Neural cell (in vitro differentiated cells): Measurements from ENCODE around the gene GRAMD1C. TPM values are rescaled to one million over a fixed set of nuclear protein-coding genes. Genes with fewer than 3 reads are reported as not detected.

Experiments
- H2AFZ ChIP-seq: fragments of 200-600, 300-800 bp; sonication (generic), shearing (Covaris generic); 2 replicates; pipeline ENCODE4 v1.6.0; 2014; ENCODE audit warnings: low read depth, mild to moderate bottlenecking, antibody characterized with exemption, low read length, moderate library complexity
- H3F3A ChIP-seq: fragments of 200-600 bp; shearing (Covaris generic); 2 replicates; pipeline ENCODE4 v1.6.1; 2016; ENCODE audit warnings: mild to moderate bottlenecking, moderate library complexity, mixed read lengths, antibody characterized with exemption, low read length; ENCODE audit not compliant: insufficient read depth, poor library complexity, severe bottlenecking
- H3K27ac ChIP-seq: fragments of 200-600, 300-800 bp; sonication (generic), shearing (Covaris generic); 2 replicates; pipeline ENCODE4 v1.5.1; 2014; ENCODE audit warnings: mild to moderate bottlenecking, low read length, moderate library complexity
- H3K27me3 ChIP-seq: fragments of 300-800, 200-600 bp; sonication (generic), shearing (Covaris generic); 2 replicates; pipeline ENCODE4 v1.6.0; 2014; ENCODE audit warnings: mild to moderate bottlenecking, low read depth, low read length, moderate library complexity; ENCODE audit not compliant: insufficient read depth
- H3K36me3 ChIP-seq: fragments of 300-800, 200-600 bp; sonication (generic), shearing (Covaris generic); 2 replicates; pipeline ENCODE4 v1.5.1; 2014; ENCODE audit warnings: mild to moderate bottlenecking, antibody characterized with exemption, low read length, moderate library complexity; ENCODE audit not compliant: insufficient read depth
- H3K4me2 ChIP-seq: fragments of 300-800, 200-600 bp; sonication (generic), shearing (Covaris generic); 2 replicates; pipeline ENCODE4 v1.6.0; 2014; ENCODE audit warnings: mild to moderate bottlenecking, low read length
- H3K4me3 ChIP-seq: fragments of 300-800, 200-600 bp; sonication (generic), shearing (Covaris generic); 2 replicates; pipeline ENCODE4 v1.5.1; 2014; ENCODE audit warnings: mild to moderate bottlenecking, low read length, moderate library complexity
- H3K79me2 ChIP-seq: fragments of 200-600 bp; shearing (Covaris generic); replicated peaks from 2 replicates; pipeline ENCODE4 v1.6.0; 2014; ENCODE audit warnings: mild to moderate bottlenecking, low read length, moderate library complexity; ENCODE audit not compliant: insufficient read depth
- H3K9ac ChIP-seq: fragments of 300-800, 200-600 bp; sonication (generic), shearing (Covaris generic); 2 replicates; pipeline ENCODE4 v1.6.1; 2016; ENCODE audit warnings: mild to moderate bottlenecking, low read length, mixed read lengths
- H3K9me2 ChIP-seq: fragments of 200-600 bp; shearing (Covaris generic); 2 replicates; pipeline ENCODE4 v1.6.1; 2016; ENCODE audit warnings: mild to moderate bottlenecking, low read length, mixed read lengths; ENCODE audit not compliant: insufficient read depth
- H3K9me3 ChIP-seq: fragments of 200-600, 300-800 bp; sonication (generic), shearing (Covaris generic); 2 replicates; pipeline ENCODE4 v1.6.1; 2016; ENCODE audit warnings: mild to moderate bottlenecking, mixed run types, low read length, moderate library complexity, mixed read lengths
- H4K20me1 ChIP-seq: fragments of 200-600 bp; shearing (Covaris generic); 2 replicates; pipeline ENCODE4 v1.6.1; 2016; ENCODE audit warnings: mild to moderate bottlenecking, mixed run types; ENCODE audit not compliant: insufficient read depth
- CTCF ChIP-seq: fragments of 450-650 bp; IDR thresholded peaks from 2 replicates; pipeline ENCODE4 v1.5.1; 2014; ENCODE audit warnings: antibody characterized with exemption, mild to moderate bottlenecking, moderate library complexity; ENCODE audit not compliant: poor library complexity, severe bottlenecking
- EP300 ChIP-seq: fragments of 450-650 bp; conservative IDR thresholded peaks from 2 replicates; pipeline ENCODE4 v1.6.1; 2014; ENCODE audit warnings: antibody characterized with exemption, mild to moderate bottlenecking, moderate library complexity; ENCODE audit not compliant: poor library complexity, severe bottlenecking
- EZH2 ChIP-seq: fragments of 200-600, 300-800 bp; shearing (Covaris generic), sonication (generic); IDR thresholded peaks from 2 replicates; pipeline ENCODE4 v1.6.1; 2014; ENCODE audit warnings: antibody characterized with exemption, low read length, borderline replicate concordance, mild to moderate bottlenecking; ENCODE audit not compliant: insufficient read depth, poor library complexity, severe bottlenecking
- MXI1 ChIP-seq: fragments of 450-650 bp; conservative IDR thresholded peaks from 2 replicates; pipeline ENCODE4 v1.6.1; 2014; ENCODE audit warnings: antibody characterized with exemption, mild to moderate bottlenecking; ENCODE audit not compliant: poor library complexity, severe bottlenecking
- POLR2AphosphoS5 ChIP-seq: IDR thresholded peaks from 2 replicates; pipeline ENCODE4 v1.6.1; 2012
- RAD21 ChIP-seq: fragments of 450-650 bp; conservative IDR thresholded peaks from 2 replicates; pipeline ENCODE4 v1.6.1; 2014; ENCODE audit warnings: antibody characterized with exemption, mild to moderate bottlenecking, moderate library complexity
- SMC3 ChIP-seq: fragments of 450-650 bp; conservative IDR thresholded peaks from 2 replicates; pipeline ENCODE4 v1.6.1; 2014; ENCODE audit warnings: antibody characterized with exemption, mild to moderate bottlenecking, moderate library complexity; ENCODE audit not compliant: poor library complexity
- TAF1 ChIP-seq: IDR thresholded peaks from 2 replicates; pipeline ENCODE4 v1.6.1; 2012; ENCODE audit warnings: low read depth
- polyA plus RNA-seq: library from polyadenylated mRNA; depleted of rRNA; stranded (reverse); fragments of >200 nt; gene quantifications from 2 replicates; pipeline ENCODE4 v1.2.3, GENCODE V29; 2014
- TF ChIP-seq, protein P1 (sequence below): IDR thresholded peaks from 2 replicates; pipeline ENCODE4 v1.6.1; 2012; ENCODE audit warnings: borderline replicate concordance

Gene GRAMD1C
- polyA plus RNA-seq, 1 donor from 2014 or later: 31.0 TPM

- Histone ChIP-seq H3K36me3 (peaks cover 4% of the 10 kb centered on the region), H3K9me2 (no peaks in the 10 kb centered on the region), H4K20me1 (no peaks in the 10 kb centered on the region), H3K27ac (no peak overlapping the region), H3K9me3 (no peaks in the 10 kb centered on the region), H3K4me2 (no peak overlapping the region), H3K4me3 (no peak overlapping the region), H2AFZ (no peak overlapping the region), H3K79me2 (no peaks in the 10 kb centered on the region), H3K9ac (no peak overlapping the region), H3F3A (no peaks in the 10 kb centered on the region), H3K27me3 (no peaks in the 10 kb centered on the region)
- no peak for TF ChIP-seq MXI1
- TF ChIP-seq SMC3: no peak
- TF ChIP-seq CTCF: no peak
- no peak for TF ChIP-seq EZH2
- no peak for TF ChIP-seq RAD21
- TF ChIP-seq TAF1: no peak
- TF ChIP-seq POLR2AphosphoS5: no peak
- no peak for TF ChIP-seq EP300
- TF ChIP-seq, protein P1, sequence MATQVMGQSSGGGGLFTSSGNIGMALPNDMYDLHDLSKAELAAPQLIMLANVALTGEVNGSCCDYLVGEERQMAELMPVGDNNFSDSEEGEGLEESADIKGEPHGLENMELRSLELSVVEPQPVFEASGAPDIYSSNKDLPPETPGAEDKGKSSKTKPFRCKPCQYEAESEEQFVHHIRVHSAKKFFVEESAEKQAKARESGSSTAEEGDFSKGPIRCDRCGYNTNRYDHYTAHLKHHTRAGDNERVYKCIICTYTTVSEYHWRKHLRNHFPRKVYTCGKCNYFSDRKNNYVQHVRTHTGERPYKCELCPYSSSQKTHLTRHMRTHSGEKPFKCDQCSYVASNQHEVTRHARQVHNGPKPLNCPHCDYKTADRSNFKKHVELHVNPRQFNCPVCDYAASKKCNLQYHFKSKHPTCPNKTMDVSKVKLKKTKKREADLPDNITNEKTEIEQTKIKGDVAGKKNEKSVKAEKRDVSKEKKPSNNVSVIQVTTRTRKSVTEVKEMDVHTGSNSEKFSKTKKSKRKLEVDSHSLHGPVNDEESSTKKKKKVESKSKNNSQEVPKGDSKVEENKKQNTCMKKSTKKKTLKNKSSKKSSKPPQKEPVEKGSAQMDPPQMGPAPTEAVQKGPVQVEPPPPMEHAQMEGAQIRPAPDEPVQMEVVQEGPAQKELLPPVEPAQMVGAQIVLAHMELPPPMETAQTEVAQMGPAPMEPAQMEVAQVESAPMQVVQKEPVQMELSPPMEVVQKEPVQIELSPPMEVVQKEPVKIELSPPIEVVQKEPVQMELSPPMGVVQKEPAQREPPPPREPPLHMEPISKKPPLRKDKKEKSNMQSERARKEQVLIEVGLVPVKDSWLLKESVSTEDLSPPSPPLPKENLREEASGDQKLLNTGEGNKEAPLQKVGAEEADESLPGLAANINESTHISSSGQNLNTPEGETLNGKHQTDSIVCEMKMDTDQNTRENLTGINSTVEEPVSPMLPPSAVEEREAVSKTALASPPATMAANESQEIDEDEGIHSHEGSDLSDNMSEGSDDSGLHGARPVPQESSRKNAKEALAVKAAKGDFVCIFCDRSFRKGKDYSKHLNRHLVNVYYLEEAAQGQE: no peak
Measured at GRCh38 chr3:113968986-113969385, 130.4 kb downstream of the GRAMD1C start.

- peaks cover 4% of the 10 kb centered on the region for H3K36me3 ChIP-seq
- no peaks in the 10 kb centered on the region for H3K9me3 ChIP-seq
- H3K27ac ChIP-seq: no peak overlapping the region
- TF ChIP-seq EP300 (no peak), MXI1 (no peak), POLR2AphosphoS5 (no peak), EZH2 (no peak), TAF1 (no peak), CTCF (no peak), SMC3 (no peak), RAD21 (no peak)
- TF ChIP-seq, protein P1: no peak
- no peak overlapping the region for H2AFZ ChIP-seq
- H3K27me3 ChIP-seq: no peaks in the 10 kb centered on the region
- no peak overlapping the region for H3K4me2 ChIP-seq
- no peak overlapping the region for H3K9ac ChIP-seq
- H3K79me2 ChIP-seq: no peaks in the 10 kb centered on the region
- no peaks in the 10 kb centered on the region for H4K20me1 ChIP-seq
- no peaks in the 10 kb centered on the region for H3K9me2 ChIP-seq
- H3F3A ChIP-seq: no peaks in the 10 kb centered on the region
- no peak overlapping the region for H3K4me3 ChIP-seq
Measured at GRCh38 chr3:113977822-113978221, 139.2 kb downstream of the GRAMD1C start.
